ENCODE measurements around the gene BMPR1B.

- TF ChIP-seq SP1 (IDR thresholded peaks at IDR 0.05; ENCODE audit: low read depth, low read length) (no peak), EZH2 (IDR thresholded peaks at IDR 0.05; ENCODE audit: low read depth, low read length, severe bottlenecking) (no peak), EP300 (IDR thresholded peaks at IDR 0.05; ENCODE audit: borderline replicate concordance in 1 of 2, low read depth in 2 of 2, low read length in 2 of 2) (no peak), CBX5 (IDR thresholded peaks at IDR 0.05; ENCODE audit: low read depth, low read length) (no peak), SIN3A (conservative IDR thresholded peaks at IDR 0.05 in 1 of 2, IDR thresholded peaks at IDR 0.05 in 1 of 2; ENCODE audit: low read depth in 1 of 2, low read length in 2 of 2) (no peak)
- TF ChIP-seq, protein P1, sequence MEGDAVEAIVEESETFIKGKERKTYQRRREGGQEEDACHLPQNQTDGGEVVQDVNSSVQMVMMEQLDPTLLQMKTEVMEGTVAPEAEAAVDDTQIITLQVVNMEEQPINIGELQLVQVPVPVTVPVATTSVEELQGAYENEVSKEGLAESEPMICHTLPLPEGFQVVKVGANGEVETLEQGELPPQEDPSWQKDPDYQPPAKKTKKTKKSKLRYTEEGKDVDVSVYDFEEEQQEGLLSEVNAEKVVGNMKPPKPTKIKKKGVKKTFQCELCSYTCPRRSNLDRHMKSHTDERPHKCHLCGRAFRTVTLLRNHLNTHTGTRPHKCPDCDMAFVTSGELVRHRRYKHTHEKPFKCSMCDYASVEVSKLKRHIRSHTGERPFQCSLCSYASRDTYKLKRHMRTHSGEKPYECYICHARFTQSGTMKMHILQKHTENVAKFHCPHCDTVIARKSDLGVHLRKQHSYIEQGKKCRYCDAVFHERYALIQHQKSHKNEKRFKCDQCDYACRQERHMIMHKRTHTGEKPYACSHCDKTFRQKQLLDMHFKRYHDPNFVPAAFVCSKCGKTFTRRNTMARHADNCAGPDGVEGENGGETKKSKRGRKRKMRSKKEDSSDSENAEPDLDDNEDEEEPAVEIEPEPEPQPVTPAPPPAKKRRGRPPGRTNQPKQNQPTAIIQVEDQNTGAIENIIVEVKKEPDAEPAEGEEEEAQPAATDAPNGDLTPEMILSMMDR (IDR thresholded peaks at IDR 0.05; ENCODE audit: control extremely low read depth in 1 of 3, insufficient read depth in 1 of 3, low read depth in 1 of 3, low read length in 3 of 3) = no peak
These were observed 33.9 kb downstream of the BMPR1B start for GRCh38 chr4:94791701-94792100.

All from H1 (cell line).